ENCODE data around the gene TLCD2. TPM values are rescaled to one million over a fixed set of nuclear protein-coding genes. Genes with fewer than 3 reads are reported as not detected.
"Not testable (repeated sequence)": the region's sequence is repeated elsewhere in the genome, so short reads cannot be mapped to it uniquely, and the experiment has no call there.

Gene TLCD2
- total and polyA plus RNA-seq, 9 of the 15 experiments (the other 6 are each of a cell fraction or from before 2014, with no cell fraction given), result 0.10 to 0.89 (median 0.58) TPM

DNA sequence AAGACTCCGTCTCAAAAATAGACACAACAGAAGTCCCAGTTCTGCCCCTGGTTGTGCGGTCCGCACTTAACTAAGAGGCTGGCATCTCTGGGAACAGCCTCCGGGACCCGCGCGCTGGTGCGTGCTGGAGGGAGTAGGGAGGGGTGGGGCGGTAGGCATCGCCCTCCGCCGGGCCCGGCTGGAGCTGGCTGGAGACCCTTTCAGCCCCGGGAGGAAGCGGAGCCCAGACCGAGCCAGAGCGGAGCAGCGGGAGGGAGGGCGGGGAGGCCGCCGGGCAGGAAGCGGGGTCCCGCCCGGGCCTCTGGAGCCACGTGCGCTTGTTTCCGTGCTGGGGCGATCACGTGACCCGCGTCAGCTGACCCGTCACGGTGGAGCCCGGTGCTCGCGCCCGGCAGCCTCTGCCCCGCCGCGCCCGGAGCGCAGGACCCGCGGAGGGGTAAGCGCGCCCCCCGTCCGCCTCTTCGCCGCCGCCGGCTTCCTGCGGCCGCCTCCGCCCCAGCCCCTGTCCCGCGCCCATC is 14.2 kb upstream of the TLCD2 start, which contains the start of gene WDR81 (continued):
- TF ChIP-seq FOS (IDR thresholded peaks at IDR 0.05; ENCODE audit: extremely low read depth, insufficient read length), result peak; percentile 68
- TF ChIP-seq SOX6 (IDR thresholded peaks at IDR 0.05), result no peak

DNA sequence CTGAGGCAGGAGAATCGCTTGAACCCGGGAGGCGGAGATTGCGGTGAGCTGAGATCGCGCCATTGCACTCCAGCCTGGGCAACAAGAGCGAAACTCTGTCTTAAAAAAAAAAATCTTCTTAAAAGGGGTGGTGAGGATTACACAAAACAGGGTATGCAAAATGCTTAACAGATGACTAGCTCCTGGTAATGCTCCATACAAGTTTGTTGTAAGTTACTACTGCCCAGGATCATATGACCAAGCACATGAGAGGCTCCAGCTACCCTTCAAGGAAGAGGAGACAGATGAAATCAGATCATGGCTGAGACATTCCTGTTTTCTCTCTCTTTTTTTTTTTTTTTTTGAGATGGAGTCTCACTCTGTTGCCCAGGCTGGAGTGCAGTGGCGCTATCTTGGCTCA is 11.8 kb upstream of the TLCD2 start:
- H4K20me1 ChIP-seq (replicated peaks; ENCODE audit: control insufficient read depth, insufficient read depth, low read length); H2AFZ ChIP-seq (ENCODE audit: low read depth, low read length); H3K9me3 ChIP-seq (replicated peaks; ENCODE audit: control insufficient read depth, insufficient read depth, low read depth, low read length); H3K4me2 ChIP-seq (ENCODE audit: insufficient read depth, low read length); H3K4me3 ChIP-seq; H3K9me1 ChIP-seq (ENCODE audit: control insufficient read depth, insufficient read depth, low read length); H3K27ac ChIP-seq (ENCODE audit: extremely low read depth, low read depth, low read length); H3K9ac ChIP-seq (ENCODE audit: insufficient read depth in 1 of 2, low read depth in 2 of 2, low read length in 2 of 2); DNase-seq (ENCODE audit: extremely low read depth in 1 of 4, low spot score in 3 of 4); ATAC-seq; BruUV-seq (replicated peaks); FAIRE-seq; H3K36me3 ChIP-seq (ENCODE audit: control insufficient read depth, insufficient read depth, low read length); H3K27me3 ChIP-seq (ENCODE audit: control insufficient read depth in 2 of 2, insufficient read depth in 2 of 2, low read length in 2 of 2); in situ Hi-C loops (cut with MboI): not testable (repeated sequence)
- intact Hi-C loops (cut with micrococcal nuclease), result loop anchor here (5.0 kb wide), 1 partner anchor 60 kb away; no protein-coding TSS in a partner anchor
- peaks cover 22 to 47% of the 10 kb centered on the region in 2 experiments; a peak in 4 of 5 replicates for H3K4me1 ChIP-seq (replicated peaks in 1 of 2; ENCODE audit: control insufficient read depth in 2 of 2, insufficient read depth in 2 of 2, low read length in 2 of 2)
- 84% methylated on average over 5 of the region's 8 CpGs for WGBS (ENCODE audit: insufficient coverage, low coverage, missing lambda C conversion rate)
- ChIA-PET CTCF (ENCODE audit: low intra/inter-chr PET ratio) (interaction anchor here (2.0 kb wide), 1 partner anchor 62 kb away, joined by 7 read pairs; no protein-coding TSS in a partner anchor), POLR2A (interaction anchor here (1.5 kb wide), 1 partner anchor 9 kb away, joined by 4 read pairs; no protein-coding TSS in a partner anchor)
- peaks cover 11% of the 10 kb centered on the region; the same call in 2 of the 3 replicates for H3K79me2 ChIP-seq (ENCODE audit: control insufficient read depth, insufficient read depth, low read length)

DNA sequence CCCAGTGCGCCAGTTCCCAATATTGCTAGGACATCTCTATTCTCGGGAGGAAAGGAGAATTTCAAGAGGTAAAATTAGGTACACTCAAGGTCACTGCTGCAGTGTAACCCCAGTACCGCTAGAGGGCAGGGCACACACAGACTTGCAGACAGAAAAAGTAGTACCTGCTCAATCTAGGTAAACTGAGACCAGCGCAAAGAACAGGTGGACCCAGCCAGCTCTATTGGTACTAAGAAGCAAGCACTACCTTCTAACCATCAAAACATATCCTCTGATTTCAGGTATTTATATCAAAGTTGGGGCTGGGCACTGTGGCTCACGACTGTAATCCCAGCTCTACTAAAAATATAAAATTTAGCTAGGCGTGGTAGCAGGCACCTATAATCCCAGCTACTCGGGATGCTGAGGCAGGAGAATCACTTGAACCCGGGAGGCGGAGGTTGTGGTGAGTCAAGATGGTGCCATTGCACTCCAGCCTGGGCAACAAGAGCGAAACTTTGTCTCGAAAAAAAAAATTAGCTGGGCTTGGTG is 10.7 kb upstream of the TLCD2 start:
- ChIA-PET CTCF (ENCODE audit: low intra/inter-chr PET ratio) (interaction anchor here (2.0 kb wide), 1 partner anchor 63 kb away, joined by 7 read pairs; no protein-coding TSS in a partner anchor), POLR2A (interaction anchor here (1.5 kb wide), 1 partner anchor 10 kb away, joined by 4 read pairs; no protein-coding TSS in a partner anchor)
- Histone ChIP-seq H3K4me1 (replicated peaks in 1 of 2; ENCODE audit: control insufficient read depth in 2 of 2, insufficient read depth in 2 of 2, low read length in 2 of 2) (peaks cover 22 to 36% of the 10 kb centered on the region in 2 experiments; a peak in 4 of 5 replicates), H3K36me3 (ENCODE audit: control insufficient read depth, insufficient read depth, low read length) (no peaks in the 10 kb centered on the region), H3K27me3 (ENCODE audit: control insufficient read depth in 2 of 2, insufficient read depth in 2 of 2, low read length in 2 of 2) (no peaks in the 10 kb centered on the region), H3K9me3 (replicated peaks; ENCODE audit: control insufficient read depth, insufficient read depth, low read depth, low read length) (no peaks in the 10 kb centered on the region), H3K9ac (ENCODE audit: insufficient read depth in 1 of 2, low read depth in 2 of 2, low read length in 2 of 2) (no peak overlapping the region), H3K4me3 (no peak overlapping the region), H3K9me1 (ENCODE audit: control insufficient read depth, insufficient read depth, low read length) (no peaks in the 10 kb centered on the region), H3K27ac (ENCODE audit: extremely low read depth, low read depth, low read length) (no peak overlapping the region), H3K79me2 (ENCODE audit: control insufficient read depth, insufficient read depth, low read length) (peaks cover 12% of the 10 kb centered on the region; the same call in 2 of the 3 replicates), H3K4me2 (ENCODE audit: insufficient read depth, low read length) (no peak overlapping the region), H2AFZ (ENCODE audit: low read depth, low read length) (no peak overlapping the region), H4K20me1 (replicated peaks; ENCODE audit: control insufficient read depth, insufficient read depth, low read length) (no peaks in the 10 kb centered on the region)
- intact Hi-C loops (cut with micrococcal nuclease), result loop anchor here (5.0 kb wide), 1 partner anchor 61 kb away; no protein-coding TSS in a partner anchor
- no TSS peak for BruUV-seq (replicated peaks)
- in situ Hi-C loops (cut with MboI), result no loop called here
- peak in 1 of 4 experiments; percentile 69 for DNase-seq (ENCODE audit: extremely low read depth in 1 of 4, low spot score in 3 of 4)
- no peak for ATAC-seq
- WGBS (ENCODE audit: insufficient coverage, low coverage, missing lambda C conversion rate), result 32% methylated on average over 11 of the region's 11 CpGs
- peak; percentile 86 for FAIRE-seq
- TF ChIP-seq ZNF785 (CRISPR knock-in tag; IDR thresholded peaks at IDR 0.05) (no peak), ZNF143 (CRISPR knock-in tag; IDR thresholded peaks at IDR 0.05) (no peak), GATAD2B (IDR thresholded peaks at IDR 0.05; ENCODE audit: borderline replicate concordance) (0 out of 2 replicates have a peak, but pooled peaks have one; percentile 33), BCOR (IDR thresholded peaks at IDR 0.05) (peak; percentile 82), SMC3 (conservative IDR thresholded peaks at IDR 0.05; ENCODE audit: insufficient read depth, low read depth, low read length) (peak; percentile 58), ZNF57 (CRISPR knock-in tag; IDR thresholded peaks at IDR 0.05) (no peak), MAZ (CRISPR knock-in tag; conservative IDR thresholded peaks at IDR 0.05 in 1 of 2, IDR thresholded peaks at IDR 0.05 in 1 of 2) (no peak)
- TF ChIP-seq, protein P1, sequence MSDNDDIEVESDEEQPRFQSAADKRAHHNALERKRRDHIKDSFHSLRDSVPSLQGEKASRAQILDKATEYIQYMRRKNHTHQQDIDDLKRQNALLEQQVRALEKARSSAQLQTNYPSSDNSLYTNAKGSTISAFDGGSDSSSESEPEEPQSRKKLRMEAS (CRISPR knock-in tag; IDR thresholded peaks at IDR 0.05), result no peak
- TF ChIP-seq, protein P2, sequence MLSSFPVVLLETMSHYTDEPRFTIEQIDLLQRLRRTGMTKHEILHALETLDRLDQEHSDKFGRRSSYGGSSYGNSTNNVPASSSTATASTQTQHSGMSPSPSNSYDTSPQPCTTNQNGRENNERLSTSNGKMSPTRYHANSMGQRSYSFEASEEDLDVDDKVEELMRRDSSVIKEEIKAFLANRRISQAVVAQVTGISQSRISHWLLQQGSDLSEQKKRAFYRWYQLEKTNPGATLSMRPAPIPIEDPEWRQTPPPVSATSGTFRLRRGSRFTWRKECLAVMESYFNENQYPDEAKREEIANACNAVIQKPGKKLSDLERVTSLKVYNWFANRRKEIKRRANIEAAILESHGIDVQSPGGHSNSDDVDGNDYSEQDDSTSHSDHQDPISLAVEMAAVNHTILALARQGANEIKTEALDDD (IDR thresholded peaks at IDR 0.05), result no peak
